Measurements from ENCODE around the gene PNCK. TPM values are rescaled to one million over a fixed set of nuclear protein-coding genes. Genes with fewer than 3 reads are reported as not detected.
A peak's percentile ranks its signal among the peaks of the same experiment; 100 is the strongest.

PNCK gene
- total and polyA plus RNA-seq, 2 of the 13 experiments (the other 11 are each of a cell fraction or from before 2014, with no cell fraction given): 33.1 TPM; not detected in 1

GRCh38 chrX:153686711-153687110 lies 13.1 kb upstream of the PNCK start:
- Histone ChIP-seq H3K4me3 (replicated peaks in 1 of 3; ENCODE audit: insufficient read depth in 1 of 3, low read depth in 2 of 3, low read length in 3 of 3) (peak overlapping the region; percentile 26 to 73 (median 60); a peak in 5 of 6 replicates), H3K79me2 (ENCODE audit: insufficient read depth, low read length) (peaks cover 20% of the 10 kb centered on the region), H3K27ac (ENCODE audit: extremely low read length, insufficient read depth, low read length) (peak overlapping the region; percentile 76), H3K27me3 (ENCODE audit: control insufficient read depth in 1 of 2, insufficient read depth in 2 of 2, low read length in 2 of 2) (no peaks in the 10 kb centered on the region), H3K9ac (ENCODE audit: insufficient read depth, low read depth, low read length) (peak overlapping the region; percentile 71), H3K9me3 (ENCODE audit: low read length) (no peaks in the 10 kb centered on the region), H3K4me2 (ENCODE audit: low read depth, low read length) (peak overlapping the region; percentile 74), H2AFZ (ENCODE audit: low read length) (no peak overlapping the region), H4K20me1 (ENCODE audit: insufficient read depth, low read length) (peaks cover 12% of the 10 kb centered on the region), H3K4me1 (ENCODE audit: insufficient read depth, low read length) (peaks cover 34% of the 10 kb centered on the region), H3K36me3 (replicated peaks in 1 of 2; ENCODE audit: control insufficient read depth in 1 of 2, insufficient read depth in 2 of 2, low read length in 2 of 2) (peaks cover 0 to 1% of the 10 kb centered on the region in 2 experiments; a peak in 2 of 5 replicates)
- intact Hi-C loops (cut with micrococcal nuclease; ENCODE audit: unreplicated experiment): no loop called here
- no peak for DNase-seq (ENCODE audit: low spot score)
- FAIRE-seq: no peak
- BruUV-seq (replicated peaks): no TSS peak
- in situ Hi-C loops (cut with HindIII; ENCODE audit: extremely low pct_ligation_motif_present, low pct_unique_long_range_greater_than_20kb): no loop called here
- TF ChIP-seq DRAP1 (CRISPR knock-in tag; IDR thresholded peaks at IDR 0.05) (peak; percentile 31; the same call in 1 of the 2 replicates), HOMEZ (CRISPR knock-in tag; IDR thresholded peaks at IDR 0.05; ENCODE audit: low read depth) (no peak), HNF4G (IDR thresholded peaks at IDR 0.05; ENCODE audit: borderline replicate concordance, low read depth, low read length) (no peak), HNF4G (CRISPR knock-in tag; IDR thresholded peaks at IDR 0.05; ENCODE audit: borderline replicate concordance, low read depth) (no peak), ZNF180 (CRISPR knock-in tag; IDR thresholded peaks at IDR 0.05; ENCODE audit: borderline replicate concordance, low read depth) (no peak), ARNTL (CRISPR knock-in tag; IDR thresholded peaks at IDR 0.05) (no peak), HDAC1 (CRISPR knock-in tag; IDR thresholded peaks at IDR 0.05) (0 out of 2 replicates have a peak, but pooled peaks have one; percentile 31), CEBPB (IDR thresholded peaks at IDR 0.05; ENCODE audit: borderline replicate concordance, low read depth, low read length) (no peak), SIN3A (IDR thresholded peaks at IDR 0.05; ENCODE audit: borderline replicate concordance, low read depth, low read length) (0 out of 2 replicates have a peak, but pooled peaks have one; percentile 0), ZBTB25 (CRISPR knock-in tag; IDR thresholded peaks at IDR 0.05) (no peak), SAP130 (CRISPR knock-in tag; IDR thresholded peaks at IDR 0.05; ENCODE audit: low read depth) (peak; percentile 22; the same call in 1 of the 2 replicates)
- CTCF ChIA-PET (ENCODE audit: low intra/inter-chr PET ratio, low total read pairs): no interaction called here
- POLR2A ChIA-PET: interaction anchor here (0.8 to 2.1 kb wide), 5 partner anchors 8 to 80 kb away, joined by 3 to 16 read pairs (median 6); partner anchors contain the start of gene PLXNB3
- WGBS (ENCODE audit: low lambda C conversion rate): no CpG with 5 or more reads among the region's 9 CpGs
- ATAC-seq: peak; percentile 24

All from HepG2 (cell line).